Mucosa of descending colon (tissue), 3 donors: ENCODE data around the gene ARMC2. TPM values are rescaled to one million over a fixed set of nuclear protein-coding genes. Genes with fewer than 3 reads are reported as not detected.

ENCODE experiments used
- ATAC-seq: fragments of 200-7000 bp; cut with Tn5 transposase; one replicate; pipeline ENCODE4 v1.9.1; 2020; ENCODE audit warnings: mild to moderate bottlenecking, moderate library complexity
- DNase-seq, 3 donors: peaks; one replicate each; pipeline ENCODE4 v3.0.0-alpha.2; 2020
- H3K36me3 ChIP-seq: fragments of 200-600 bp; one replicate; pipeline ENCODE4 v1.8.0; 2021; ENCODE audit warnings: low read depth, mild to moderate bottlenecking
- H3K4me1 ChIP-seq: fragments of 200-600 bp; one replicate; pipeline ENCODE4 v1.8.0; 2021; ENCODE audit warnings: low read depth, mild to moderate bottlenecking
- H3K4me3 ChIP-seq: fragments of 200-600 bp; one replicate; pipeline ENCODE4 v1.8.0; 2021; ENCODE audit warnings: mild to moderate bottlenecking
- H3K9me3 ChIP-seq: fragments of 200-600 bp; one replicate; pipeline ENCODE4 v1.8.0; 2021; ENCODE audit warnings: mild to moderate bottlenecking
- CTCF ChIP-seq: fragments of 200-600 bp; IDR thresholded peaks from one replicate; pipeline ENCODE4 v1.8.0; 2022; ENCODE audit warnings: antibody characterized with exemption, mild to moderate bottlenecking
- intact Hi-C, 2 donors: fragments of 100-400 bp; cut with DNase I in 1 of 2; cut with micrococcal nuclease in 1 of 2; formaldehyde crosslinking; loops; one replicate each; pipeline versions ENCODE4 v1.11.0 to v1.11.1; 2022; cut with DNase I, micrococcal nuclease
- total RNA-seq, 3 donors: library from RNA; stranded (reverse); fragmentation: NEBNext Ultra II Directional in 2 of 3; extraction: Animal tissue kit (Norgen Biotek cat#: 25700) in 2 of 3; gene quantifications; one replicate each; pipeline versions ENCODE4 v1.2.1 to v1.2.4, GENCODE V29; 2021 to 2023
- donor health status: DM: no; HTN: no; CAD: no; lungs with moderate emphysema.
- donor health status: DM: no; HTN: no; CAD: no.
- donor health status: DM: no; HTN: yes; CAD: no.

The ARMC2 gene
- total RNA-seq, 3 donors from 2014 or later = 3.5 to 5.5 (median 4.8) TPM

- intact Hi-C loops = no loop called here
- no peaks in the 10 kb centered on the region for H3K36me3 ChIP-seq
- TF ChIP-seq CTCF = no peak
- H3K4me1 ChIP-seq = no peaks in the 10 kb centered on the region
- peak; percentile 47 for ATAC-seq
- H3K4me3 ChIP-seq = no peak overlapping the region
- H3K9me3 ChIP-seq = no peaks in the 10 kb centered on the region
- no peak for DNase-seq
Observed at GRCh38 chr6:108914235-108915022, 66.2 kb downstream of the ARMC2 start.

- no peak overlapping the region for H3K4me3 ChIP-seq
- DNase-seq (no peak), ATAC-seq (no peak)
- intact Hi-C loops = no loop called here
- H3K9me3 ChIP-seq = no peaks in the 10 kb centered on the region
- H3K4me1 ChIP-seq = no peaks in the 10 kb centered on the region
- no peaks in the 10 kb centered on the region for H3K36me3 ChIP-seq
- TF ChIP-seq CTCF = no peak
Observed at GRCh38 chr6:108915258-108915657, 67.0 kb downstream of the ARMC2 start.

GRCh38 chr6:108916026-108916686 lies 67.9 kb downstream of the ARMC2 start:
- ATAC-seq = no peak
- DNase-seq = no peak
- no peaks in the 10 kb centered on the region for H3K9me3 ChIP-seq
- intact Hi-C loops = no loop called here
- no peaks in the 10 kb centered on the region for H3K36me3 ChIP-seq
- no peak overlapping the region for H3K4me3 ChIP-seq
- H3K4me1 ChIP-seq = no peaks in the 10 kb centered on the region
- no peak for TF ChIP-seq CTCF

- H3K4me3 ChIP-seq = no peak overlapping the region
- ATAC-seq (peak; percentile 34), DNase-seq (no peak)
- no peaks in the 10 kb centered on the region for H3K4me1 ChIP-seq
- H3K36me3 ChIP-seq = no peaks in the 10 kb centered on the region
- no peaks in the 10 kb centered on the region for H3K9me3 ChIP-seq
- intact Hi-C loops = no loop called here
- no peak for TF ChIP-seq CTCF
Observed at GRCh38 chr6:108920751-108921150, 72.5 kb downstream of the ARMC2 start.

- intact Hi-C loops = no loop called here
- H3K9me3 ChIP-seq = no peaks in the 10 kb centered on the region
- no peak for TF ChIP-seq CTCF
- ATAC-seq (peak; percentile 46), DNase-seq (no peak)
- no peaks in the 10 kb centered on the region for H3K4me1 ChIP-seq
- H3K4me3 ChIP-seq = no peak overlapping the region
- H3K36me3 ChIP-seq = no peaks in the 10 kb centered on the region
Observed at GRCh38 chr6:108921547-108922361, 73.5 kb downstream of the ARMC2 start.
